ENCODE data around the gene FCMR. TPM values are rescaled to one million over a fixed set of nuclear protein-coding genes. Genes with fewer than 3 reads are reported as not detected.

Gene FCMR
- total and polyA plus RNA-seq, 9 of the 15 experiments (the other 6 are each of a cell fraction or from before 2014, with no cell fraction given) = 0.11 to 0.82 (median 0.20) TPM; not detected in 5

DNA sequence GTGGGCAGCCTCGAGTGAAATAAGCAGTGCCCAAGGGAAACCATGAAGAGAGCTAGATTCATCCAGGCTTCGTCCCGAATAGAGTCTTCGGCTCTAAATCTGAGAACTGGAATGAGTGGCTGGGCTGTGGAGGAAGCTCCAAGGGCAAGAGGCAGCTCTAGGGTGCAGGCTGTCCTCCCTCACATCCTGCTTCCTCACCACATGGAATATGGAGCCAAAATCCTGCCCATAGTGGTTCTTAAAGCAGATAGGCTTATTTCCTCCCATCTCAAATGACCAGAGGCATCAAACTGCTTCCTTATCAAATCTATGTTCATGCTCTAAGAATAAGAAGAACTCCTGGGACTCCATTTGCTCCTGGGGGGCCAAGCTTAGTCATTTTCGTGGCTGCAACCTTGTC lies 22.0 kb downstream of the FCMR start:
- Histone ChIP-seq H3K4me3 (no peak overlapping the region), H3K9ac (ENCODE audit: insufficient read depth in 1 of 2, low read depth in 2 of 2, low read length in 2 of 2) (no peak overlapping the region; a peak in 1 of 4 replicates), H2AFZ (ENCODE audit: low read depth, low read length) (no peak overlapping the region), H3K27ac (ENCODE audit: extremely low read depth, low read depth, low read length) (no peak overlapping the region), H3K4me2 (ENCODE audit: insufficient read depth, low read length) (no peak overlapping the region), H3K27me3 (ENCODE audit: control insufficient read depth in 2 of 2, insufficient read depth in 2 of 2, low read length in 2 of 2) (peaks cover 36 to 73% of the 10 kb centered on the region in 2 experiments), H3K79me2 (ENCODE audit: control insufficient read depth, insufficient read depth, low read length) (no peaks in the 10 kb centered on the region), H3K9me3 (replicated peaks; ENCODE audit: control insufficient read depth, insufficient read depth, low read depth, low read length) (no peaks in the 10 kb centered on the region), H4K20me1 (replicated peaks; ENCODE audit: control insufficient read depth, insufficient read depth, low read length) (no peaks in the 10 kb centered on the region), H3K9me1 (ENCODE audit: control insufficient read depth, insufficient read depth, low read length) (no peaks in the 10 kb centered on the region), H3K36me3 (ENCODE audit: control insufficient read depth, insufficient read depth, low read length) (no peaks in the 10 kb centered on the region), H3K4me1 (replicated peaks in 1 of 2; ENCODE audit: control insufficient read depth in 2 of 2, insufficient read depth in 2 of 2, low read length in 2 of 2) (no peaks in the 10 kb centered on the region; a peak in 1 of 5 replicates)
- intact Hi-C loops (cut with micrococcal nuclease) = no loop called here
- no TSS peak for BruUV-seq (replicated peaks)
- no peak for TF ChIP-seq RBM22 (IDR thresholded peaks at IDR 0.05; ENCODE audit: low read depth, low read length, poor library complexity, severe bottlenecking)
- TF ChIP-seq ZNF224 (CRISPR knock-in tag; IDR thresholded peaks at IDR 0.05) = no peak
- no peak for TF ChIP-seq ZNF23 (CRISPR knock-in tag; IDR thresholded peaks at IDR 0.05)
- TF ChIP-seq ILK (tag; IDR thresholded peaks at IDR 0.05; ENCODE audit: borderline replicate concordance, low read depth) = no peak
- TF ChIP-seq ZNF165 (CRISPR knock-in tag; IDR thresholded peaks at IDR 0.05; ENCODE audit: borderline replicate concordance) = no peak
- no peak for TF ChIP-seq ZC3H8 (IDR thresholded peaks at IDR 0.05)
- no peak for TF ChIP-seq BMI1 (IDR thresholded peaks at IDR 0.05; ENCODE audit: low read length)
- TF ChIP-seq GTF2A2 (tag; IDR thresholded peaks at IDR 0.05) = no peak
- no peak for TF ChIP-seq ETV6 (IDR thresholded peaks at IDR 0.05; ENCODE audit: borderline replicate concordance in 1 of 2, low read depth in 2 of 2, low read length in 1 of 2)
- TF ChIP-seq ETV6 (CRISPR knock-in tag; IDR thresholded peaks at IDR 0.05; ENCODE audit: borderline replicate concordance) = no peak
- no peak for TF ChIP-seq HDGF (IDR thresholded peaks at IDR 0.05)
- no peak for TF ChIP-seq NR1H2 (CRISPR knock-in tag; IDR thresholded peaks at IDR 0.05)
- no peak for TF ChIP-seq RBM34 (IDR thresholded peaks at IDR 0.05; ENCODE audit: borderline replicate concordance, insufficient read depth, low read length)
- no peak for TF ChIP-seq SMAD3 (CRISPR knock-in tag; conservative IDR thresholded peaks at IDR 0.05)
- TF ChIP-seq THRAP3 (IDR thresholded peaks at IDR 0.05; ENCODE audit: borderline replicate concordance) = no peak
- TF ChIP-seq ELK3 (CRISPR knock-in tag; IDR thresholded peaks at IDR 0.05) = no peak
- no peak for FAIRE-seq
- ChIA-PET CTCF (ENCODE audit: low intra/inter-chr PET ratio) (no interaction called here), POLR2A (interaction anchor here (0.7 to 0.8 kb wide), 2 partner anchors 15 to 165 kb away, joined by 3 to 4 read pairs; no protein-coding TSS in a partner anchor)
- DNase-seq (ENCODE audit: extremely low read depth in 1 of 4, low spot score in 3 of 4) = no peak
- WGBS (ENCODE audit: insufficient coverage, low coverage, missing lambda C conversion rate) = 5% methylated on average over 5 of the region's 5 CpGs
- ATAC-seq = no peak
- in situ Hi-C loops (cut with MboI) = loop anchor here (25.0 kb wide), 1 partner anchor 287 kb away; the partner anchor contains the start of gene EIF2D

Measured in K562 (cell line).